CD4-positive, alpha-beta T cell treated with Interleukin-4 for 1 hour (primary cell): Measurements from ENCODE around the gene JMJD1C.
"Not testable (repeated sequence)": the region's sequence is repeated elsewhere in the genome, so short reads cannot be mapped to it uniquely, and the experiment has no call there.

Experiments used
- DNase-seq, 2 donors: peaks; one replicate each; pipeline ENCODE4 v3.0.0-alpha.2; 2020 to 2022

The JMJD1C gene

DNA sequence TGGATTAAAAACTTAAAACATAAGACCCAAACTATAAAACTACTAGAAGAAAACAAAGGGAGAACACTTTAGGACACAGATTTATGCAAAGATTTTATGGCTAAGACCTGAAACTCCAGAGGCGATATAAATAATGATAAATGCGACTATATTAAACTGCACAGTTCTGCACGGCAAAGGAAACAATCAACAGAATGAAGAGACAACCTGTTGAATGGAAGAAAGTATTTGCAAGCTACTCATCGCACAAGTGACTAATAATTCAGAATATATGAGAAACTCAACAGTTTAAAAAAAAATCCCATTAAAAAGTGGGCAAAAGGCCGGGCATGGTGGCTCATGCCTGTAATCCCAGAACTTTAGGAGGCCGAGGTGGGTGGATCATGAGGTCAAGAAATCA, 73.6 kb downstream of the JMJD1C start:
- DNase-seq: no peak

DNA sequence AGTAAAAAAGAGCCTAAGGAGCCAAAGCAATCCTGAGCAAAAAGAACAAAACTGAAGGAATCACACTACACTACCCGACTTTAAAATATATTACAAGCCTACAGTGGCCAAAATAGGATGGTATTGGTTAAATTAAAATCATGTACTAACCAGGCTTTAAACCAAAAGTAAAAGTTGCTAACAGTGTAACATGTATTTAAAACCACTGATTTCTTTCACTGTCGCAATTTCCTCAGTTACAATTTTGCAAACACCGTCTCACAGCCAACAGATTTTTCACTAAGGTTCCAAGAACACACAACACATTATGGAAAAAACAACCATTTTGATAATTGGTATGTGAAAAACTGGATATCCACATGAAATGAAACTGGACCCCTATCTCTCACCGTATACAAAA, 74.0 kb downstream of the JMJD1C start:
- peak in 1 of 2 donors; percentile 19 for DNase-seq

DNA sequence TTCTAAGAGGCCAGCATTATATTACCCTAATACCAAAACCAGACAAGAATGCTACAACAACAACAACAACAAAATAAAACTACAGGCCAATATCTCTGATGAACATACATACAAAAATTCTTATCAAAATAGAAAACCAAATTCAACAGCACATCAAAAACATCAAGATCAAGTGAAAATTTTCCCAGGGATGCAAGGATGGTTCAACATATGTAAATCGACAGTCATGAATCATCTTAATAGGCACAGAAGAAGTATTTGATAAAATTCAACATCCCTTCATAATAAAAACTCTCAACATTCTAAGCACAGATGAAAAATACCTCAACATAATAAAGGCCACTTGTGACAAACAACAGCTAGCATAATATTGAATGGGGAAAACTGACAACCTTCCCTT, 75.3 kb downstream of the JMJD1C start:
- DNase-seq: no peak

DNA sequence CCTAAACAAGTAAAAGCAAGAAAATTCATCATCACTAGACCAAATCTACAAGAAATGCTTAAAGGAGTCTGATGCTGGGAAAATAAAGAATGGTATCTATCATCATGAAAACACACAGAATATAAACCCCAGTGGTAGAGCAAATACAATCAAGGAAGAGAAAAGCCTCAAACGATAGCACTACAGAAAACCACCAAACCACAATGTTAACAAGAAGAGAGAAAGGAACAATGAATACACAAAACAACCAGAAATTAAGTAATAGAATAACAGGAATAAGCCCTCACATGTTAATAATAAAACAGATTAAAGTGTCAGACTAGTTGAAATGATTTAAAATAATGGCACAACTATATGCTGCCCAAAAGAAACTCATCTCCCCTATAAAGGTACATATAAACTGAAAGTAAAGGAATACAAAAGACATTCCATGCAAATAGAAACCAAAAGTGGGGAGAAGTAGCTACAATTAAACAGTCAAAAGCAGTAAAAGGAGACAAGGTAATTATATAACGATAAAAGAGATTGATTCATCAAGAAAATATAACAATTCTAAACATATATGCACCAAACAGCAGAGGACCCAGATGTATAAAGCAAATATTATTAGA, 77.3 kb downstream of the JMJD1C start:
- DNase-seq: peak in 1 of 2 donors; percentile 61

DNA sequence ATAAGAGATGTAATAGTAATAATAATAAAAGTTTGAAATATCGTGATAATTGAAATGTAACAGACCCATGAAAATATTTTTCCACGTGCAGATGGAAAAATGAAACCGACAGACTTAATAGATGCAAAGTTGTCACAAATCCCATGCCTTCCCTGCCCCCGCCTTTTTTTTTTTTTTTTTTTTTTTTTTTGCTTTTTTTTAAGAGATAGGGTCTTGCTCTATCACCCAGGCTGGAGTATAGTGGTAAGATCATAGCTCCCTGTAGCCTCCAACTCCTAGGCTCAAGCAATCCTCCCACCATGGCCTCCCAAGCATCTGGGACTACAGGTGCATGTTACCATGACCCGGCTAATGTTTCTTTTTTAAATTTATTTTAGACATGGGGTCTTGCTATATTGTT, 80.5 kb downstream of the JMJD1C start:
- no peak for DNase-seq

DNA sequence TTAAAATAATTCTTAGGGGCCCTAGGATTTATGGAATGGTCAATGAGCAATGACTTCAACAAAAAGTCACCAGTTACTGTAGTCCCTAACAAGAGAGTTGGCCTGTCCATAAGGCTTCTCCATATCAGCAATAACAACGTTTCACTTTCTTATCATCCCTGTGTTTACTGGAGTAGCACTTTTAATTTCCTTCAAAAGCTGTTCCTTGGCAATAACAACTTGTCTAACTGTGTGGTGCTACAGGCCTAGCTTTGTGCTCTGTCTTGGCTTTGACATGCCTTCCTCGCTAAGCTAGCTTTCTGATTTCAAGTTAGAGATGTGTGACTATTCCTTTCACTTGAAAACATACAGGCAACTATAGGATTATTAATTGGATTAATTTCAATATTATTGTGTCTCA, 81.1 kb downstream of the JMJD1C start:
- DNase-seq: no peak

DNA sequence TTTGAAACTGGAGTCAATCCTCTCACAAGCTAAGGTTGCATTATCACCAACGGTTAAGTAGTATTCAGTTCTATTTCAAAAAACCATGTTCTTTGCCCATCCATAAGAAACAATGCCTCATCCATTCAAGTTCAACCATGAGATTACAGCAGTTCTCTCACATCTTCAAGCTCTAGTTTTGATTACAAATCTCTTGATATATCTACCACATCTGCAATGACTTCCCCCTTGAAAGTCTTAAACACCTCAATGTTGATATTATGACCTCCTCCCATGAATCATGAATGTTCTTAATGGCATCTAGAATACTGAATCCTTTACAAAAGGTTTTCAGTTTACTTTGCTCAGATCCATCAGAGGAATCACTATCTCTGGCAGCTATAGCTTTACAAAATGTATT, 81.8 kb downstream of the JMJD1C start:
- no peak for DNase-seq

DNA sequence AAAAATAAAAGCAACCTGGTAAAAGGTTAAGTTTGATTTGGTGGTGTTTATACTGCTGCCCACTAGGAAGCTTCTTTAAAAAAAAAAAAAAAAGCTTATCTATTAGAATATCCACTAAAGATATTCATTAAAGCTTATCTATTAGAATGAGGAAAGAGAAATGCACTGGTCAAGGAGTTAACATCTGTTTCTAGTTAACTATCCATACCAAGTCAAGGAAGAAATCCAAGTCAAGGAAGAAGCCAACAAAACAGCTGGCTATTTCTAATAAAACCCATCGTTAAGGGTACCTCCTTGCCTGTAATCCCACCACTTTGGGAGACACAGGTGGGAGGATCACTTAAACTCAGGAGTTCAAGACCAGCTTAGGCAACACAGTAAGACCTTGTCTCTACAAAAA, 82.6 kb downstream of the JMJD1C start:
- DNase-seq: no peak

DNA sequence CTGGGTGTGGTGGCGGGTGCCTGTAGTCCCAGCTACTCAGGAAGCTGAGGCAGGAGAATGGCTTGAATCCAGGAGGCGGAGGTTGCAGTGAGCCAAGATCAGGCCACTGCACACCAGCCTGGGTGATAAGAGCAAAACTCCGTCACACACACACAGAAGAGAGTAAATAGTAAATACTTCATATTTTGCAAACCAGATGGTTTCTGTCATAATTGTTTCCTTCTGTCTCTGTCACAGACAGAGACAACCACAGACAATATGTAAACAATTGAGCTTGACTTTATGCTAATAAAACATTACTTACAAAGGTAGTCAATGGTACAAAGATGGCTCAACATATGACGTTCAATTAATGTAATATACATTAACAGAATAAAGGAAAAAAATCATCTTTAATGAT, 83.7 kb downstream of the JMJD1C start:
- no peak for DNase-seq

DNA sequence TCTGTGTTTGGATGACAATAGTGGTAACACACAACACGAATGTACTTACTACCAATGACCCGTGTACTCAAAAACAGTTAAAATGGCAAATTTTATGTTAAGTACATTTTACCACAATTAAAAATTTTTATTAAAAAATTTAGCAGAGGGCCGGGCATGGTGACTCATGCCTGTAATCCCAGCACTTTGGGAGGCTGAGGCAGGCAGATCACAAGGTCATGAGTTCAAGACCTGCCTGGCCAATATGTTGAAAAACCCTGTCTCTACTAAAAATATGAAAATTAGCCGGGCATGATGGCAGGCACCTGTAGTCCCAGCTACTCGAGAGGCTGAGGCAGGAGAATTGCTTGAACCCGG, 88.5 kb downstream of the JMJD1C start:
- DNase-seq: not testable (repeated sequence)

DNA sequence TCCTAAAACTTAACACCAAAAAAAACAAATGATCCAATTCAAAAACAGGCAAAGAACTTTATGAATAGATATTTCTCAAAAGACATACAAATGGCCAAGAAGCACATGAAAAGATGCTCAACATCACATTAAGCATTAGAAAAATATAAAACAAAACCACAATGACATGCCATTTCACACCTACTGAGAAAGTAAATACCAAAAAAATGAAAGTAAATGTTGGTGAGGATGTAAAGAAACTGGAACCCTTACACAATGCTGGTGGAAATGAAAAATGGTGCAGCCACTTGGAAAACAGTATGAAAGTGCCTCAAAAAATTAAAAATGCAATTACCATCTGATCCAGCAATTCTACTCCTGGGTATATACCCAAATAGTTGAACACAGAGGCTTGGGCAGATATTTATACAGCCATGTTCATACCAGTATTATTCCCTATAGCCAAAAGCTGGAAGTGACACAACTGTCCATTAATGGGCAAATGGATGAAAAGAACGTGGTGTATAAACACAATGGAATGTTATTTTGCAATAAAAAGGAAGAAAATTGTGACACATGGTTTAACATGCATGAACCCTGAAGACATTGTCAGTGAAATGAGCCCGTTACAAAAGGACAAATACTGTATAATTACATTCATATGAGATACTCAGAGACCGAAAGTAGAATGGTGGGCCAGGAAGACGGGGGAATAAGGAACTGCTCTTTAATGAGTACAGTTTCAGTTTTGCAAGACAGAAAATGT, 89.0 kb downstream of the JMJD1C start:
- DNase-seq: no peak

DNA sequence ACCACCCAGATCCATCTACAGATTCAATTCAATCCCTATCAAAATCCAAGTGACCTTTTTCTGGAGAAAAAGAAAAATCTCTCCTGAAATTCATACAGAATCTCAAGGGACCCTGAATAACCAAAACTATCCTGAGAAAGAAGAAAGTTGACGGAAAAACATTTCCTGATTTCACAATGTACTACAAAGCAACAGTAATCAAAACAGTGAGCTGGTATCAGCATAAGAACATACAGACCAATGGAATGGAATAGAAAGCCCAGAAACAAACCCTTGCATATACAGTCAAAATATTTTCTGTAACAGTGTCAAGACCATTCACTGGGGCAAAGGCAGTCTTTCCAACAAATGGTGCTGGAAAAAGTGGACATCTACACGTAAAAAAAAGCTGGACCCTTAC, 89.9 kb downstream of the JMJD1C start:
- no peak for DNase-seq

DNA sequence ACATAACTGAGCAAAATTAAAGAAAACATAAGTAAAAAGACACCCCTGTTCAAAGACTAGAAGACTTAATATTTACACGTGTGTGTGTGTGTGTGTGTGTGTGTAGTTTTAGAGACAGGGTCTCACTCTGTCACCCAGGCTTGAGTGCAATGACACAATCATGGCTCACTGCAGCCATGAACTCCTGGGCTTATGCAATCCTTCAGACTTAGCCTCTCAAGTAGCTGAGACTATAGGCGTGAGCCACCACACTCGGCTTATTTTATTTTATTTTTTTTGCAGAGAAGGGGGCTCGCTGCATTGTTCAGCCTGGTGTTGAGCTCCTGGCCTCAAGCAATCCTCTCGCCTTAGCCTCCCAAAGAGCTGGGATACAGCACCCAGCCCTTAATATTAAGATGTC, 90.3 kb downstream of the JMJD1C start:
- no peak for DNase-seq

DNA sequence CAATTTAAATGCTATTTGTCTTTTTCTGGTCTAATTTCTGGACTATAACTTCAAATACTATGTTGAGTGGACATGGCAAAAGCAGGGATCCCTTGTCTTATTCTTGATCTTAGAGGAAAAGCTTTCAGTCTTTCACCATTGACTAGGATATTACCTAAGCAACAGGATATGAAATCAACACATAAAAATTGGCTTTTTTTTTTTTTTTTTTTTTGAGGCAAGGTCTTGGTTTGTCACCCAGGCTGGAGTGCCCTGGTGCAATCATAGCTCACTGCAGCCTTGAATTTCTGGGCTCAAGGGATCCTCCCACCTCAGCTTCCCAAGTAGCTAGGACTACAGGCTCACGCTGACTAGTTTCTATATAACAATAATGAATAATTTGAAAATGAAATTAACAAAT, 90.8 kb downstream of the JMJD1C start:
- no peak for DNase-seq

DNA sequence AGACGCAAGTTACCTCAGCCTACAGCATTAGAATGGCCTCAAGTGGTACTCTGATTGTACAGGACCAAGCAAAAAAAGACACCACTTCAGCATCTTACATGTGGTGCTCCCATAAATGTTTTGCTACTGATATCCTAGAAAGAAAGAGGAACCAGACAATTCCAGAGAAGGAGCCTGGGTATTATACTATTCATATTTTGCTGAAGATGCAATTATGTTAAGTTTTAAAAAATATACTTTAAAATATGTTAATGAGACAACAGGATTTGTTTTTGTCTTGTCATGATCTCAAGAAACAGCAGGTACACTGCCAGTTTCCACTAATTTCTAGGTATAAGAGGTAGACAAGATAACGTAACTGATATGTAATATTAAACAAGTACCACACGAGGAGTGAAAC, 92.6 kb downstream of the JMJD1C start:
- DNase-seq: no peak

DNA sequence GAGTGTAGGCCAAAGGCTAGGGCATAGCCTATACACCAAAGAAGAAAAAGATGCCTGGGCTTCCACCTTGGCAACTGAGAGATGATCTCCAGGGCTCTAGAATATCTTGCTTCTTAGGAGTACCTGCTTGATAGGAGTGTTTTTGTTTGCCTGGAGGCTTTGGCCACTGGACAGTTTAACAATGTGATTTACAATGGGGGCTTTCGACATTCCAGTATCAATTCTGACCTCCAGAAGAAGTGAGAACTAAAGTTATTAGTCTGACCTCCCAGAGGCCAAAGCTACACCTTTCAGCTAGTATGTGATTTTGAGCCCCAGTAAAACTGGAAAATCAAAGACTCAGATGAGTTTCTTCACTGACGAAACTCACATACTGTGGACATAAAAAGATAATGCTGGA, 96.1 kb downstream of the JMJD1C start:
- no peak for DNase-seq

DNA sequence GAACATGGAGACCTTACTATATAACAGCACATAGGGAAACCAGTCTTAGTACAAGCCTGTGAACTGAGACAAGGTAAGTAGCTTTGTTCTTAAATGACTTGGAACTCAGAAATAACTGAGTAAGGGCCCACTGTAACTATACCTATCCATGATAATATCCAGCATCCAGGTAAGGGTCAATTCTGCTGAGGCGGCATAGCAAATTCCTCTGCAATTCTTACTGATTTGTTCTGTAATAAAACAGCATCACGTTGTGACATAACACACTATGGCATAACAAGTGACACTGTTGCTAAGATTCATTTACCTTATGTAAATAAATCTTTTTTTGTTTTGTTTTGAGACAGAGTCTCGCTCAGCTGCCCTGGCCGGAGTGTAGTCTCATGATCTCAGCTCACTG, 97.4 kb downstream of the JMJD1C start:
- no peak for DNase-seq

DNA sequence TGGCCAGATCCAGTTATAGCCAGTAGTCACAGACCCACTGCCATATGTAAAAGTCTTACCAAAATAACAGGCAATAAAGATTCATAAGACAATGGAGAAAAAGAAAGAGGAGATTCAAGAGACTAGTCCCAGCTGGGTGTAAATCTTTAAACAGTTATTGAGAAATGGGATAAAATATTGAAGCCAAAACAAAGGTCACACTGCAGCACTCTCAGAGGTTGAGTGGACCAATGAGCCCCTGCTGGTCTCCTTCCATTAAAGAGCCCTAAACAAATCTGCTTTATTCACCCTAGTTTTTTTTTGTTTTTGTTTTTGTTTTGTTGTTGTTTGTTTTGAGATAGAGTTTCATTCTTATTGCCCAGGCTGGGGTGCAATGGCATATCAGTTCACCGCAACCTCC, 98.8 kb downstream of the JMJD1C start:
- DNase-seq: no peak

DNA sequence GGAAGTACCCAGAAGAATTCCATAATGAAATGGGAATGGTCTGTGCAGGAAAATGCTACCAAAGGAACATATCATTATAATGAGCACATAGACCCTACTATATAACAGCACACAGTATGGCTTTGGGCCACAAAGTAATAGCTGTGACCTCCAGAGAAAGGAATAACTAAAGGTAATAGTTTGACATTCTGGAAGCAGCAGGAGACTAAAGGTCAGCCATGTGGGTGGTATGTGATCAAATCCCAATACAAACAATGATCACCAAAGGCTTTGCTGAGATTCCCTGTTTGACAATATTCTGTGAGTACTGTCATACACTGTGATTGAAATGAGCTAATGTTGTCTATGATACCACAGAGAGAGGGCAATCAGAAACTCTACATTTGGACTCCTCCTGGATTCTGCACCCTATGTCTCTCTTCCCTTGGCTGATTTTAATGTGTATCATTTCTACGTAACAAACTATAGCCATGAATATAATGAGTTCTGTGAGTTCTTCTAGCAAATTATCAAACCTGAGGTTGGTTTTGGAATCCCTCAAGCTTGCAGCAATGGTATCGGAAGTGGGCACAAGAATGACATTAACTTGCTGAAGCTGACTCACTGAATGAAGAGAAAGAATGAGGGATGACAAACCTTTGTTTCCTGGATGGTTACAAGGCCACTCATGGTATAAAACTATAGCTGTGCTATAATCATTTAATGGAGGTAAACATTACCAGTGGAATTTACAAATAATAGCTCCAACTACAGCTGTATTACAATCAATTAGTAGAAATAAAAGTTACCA, 99.6 kb downstream of the JMJD1C start:
- no peak for DNase-seq

DNA sequence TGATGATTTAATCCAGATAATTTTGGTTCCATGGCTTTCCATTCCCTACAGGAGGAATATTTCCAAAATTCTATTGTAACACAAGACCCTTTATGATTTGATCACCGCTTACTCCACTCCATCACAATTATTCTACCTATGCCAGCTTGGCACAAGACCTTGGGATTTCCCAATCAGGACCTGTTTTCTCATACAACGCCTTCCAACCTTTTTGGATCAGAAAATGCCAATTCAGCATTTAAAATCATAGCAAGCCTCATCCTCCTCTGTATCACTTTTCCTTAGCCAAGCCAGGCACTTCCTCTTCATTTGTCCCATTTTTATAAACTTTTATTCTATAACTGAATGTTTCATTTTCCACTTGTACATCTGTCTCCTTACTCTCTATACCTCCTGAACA, 100.9 kb downstream of the JMJD1C start:
- DNase-seq: no peak

DNA sequence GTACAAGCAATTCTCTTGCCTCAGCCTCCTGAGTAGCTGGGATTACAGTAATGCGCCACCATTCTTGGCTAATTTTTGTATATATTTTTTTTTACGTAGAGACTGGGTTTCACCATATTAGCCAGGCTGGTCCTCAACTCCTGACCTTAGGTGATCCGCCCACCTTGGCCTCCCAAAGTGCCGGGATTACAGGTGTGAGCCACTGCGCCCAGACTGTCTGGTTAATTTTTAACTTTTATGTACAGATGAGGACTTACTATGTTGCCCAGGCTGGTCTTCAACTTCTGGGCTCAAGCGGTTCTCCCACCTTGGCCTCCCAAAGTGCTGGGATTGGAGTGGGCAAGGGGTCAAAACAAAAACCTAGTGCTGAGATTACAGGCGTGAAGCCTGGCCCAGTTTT, 101.8 kb downstream of the JMJD1C start:
- DNase-seq: no peak

DNA sequence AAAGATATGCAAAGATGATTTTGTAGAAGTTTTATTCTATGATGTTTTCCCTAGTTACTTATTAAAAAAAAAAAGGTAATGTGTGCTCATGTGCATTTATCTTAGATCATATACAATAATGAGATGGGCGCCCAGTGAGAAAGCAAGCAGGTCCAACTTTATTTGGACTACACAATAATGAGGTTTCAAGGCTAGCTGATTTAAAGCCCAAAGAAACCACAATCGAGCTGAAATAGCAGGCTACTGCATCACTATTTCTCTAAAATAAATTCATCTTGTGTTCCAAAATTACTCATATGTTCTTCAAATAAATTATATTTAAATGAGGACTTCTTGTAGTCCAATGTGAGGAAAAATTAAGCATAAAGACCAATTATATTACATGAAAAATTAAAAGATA, 110.1 kb downstream of the JMJD1C start:
- no peak for DNase-seq

DNA sequence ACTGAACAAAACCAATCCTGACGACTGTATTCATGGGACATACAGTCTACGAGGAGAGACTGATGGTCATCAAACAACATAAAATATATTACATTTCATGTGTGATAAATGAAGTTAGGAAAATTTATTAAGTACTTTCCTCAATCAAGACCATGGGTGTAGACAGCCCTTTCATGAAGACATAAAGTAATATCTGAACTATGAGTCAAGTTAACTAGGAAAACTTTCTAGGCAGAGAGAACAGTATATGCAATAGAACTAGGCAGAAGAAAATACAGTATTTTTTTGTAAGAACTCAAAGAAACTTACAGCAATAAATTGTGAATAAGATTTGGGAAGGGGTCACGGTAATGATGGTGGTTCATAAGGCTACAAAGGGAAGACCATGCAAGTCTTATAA, 112.8 kb downstream of the JMJD1C start:
- no peak for DNase-seq

DNA sequence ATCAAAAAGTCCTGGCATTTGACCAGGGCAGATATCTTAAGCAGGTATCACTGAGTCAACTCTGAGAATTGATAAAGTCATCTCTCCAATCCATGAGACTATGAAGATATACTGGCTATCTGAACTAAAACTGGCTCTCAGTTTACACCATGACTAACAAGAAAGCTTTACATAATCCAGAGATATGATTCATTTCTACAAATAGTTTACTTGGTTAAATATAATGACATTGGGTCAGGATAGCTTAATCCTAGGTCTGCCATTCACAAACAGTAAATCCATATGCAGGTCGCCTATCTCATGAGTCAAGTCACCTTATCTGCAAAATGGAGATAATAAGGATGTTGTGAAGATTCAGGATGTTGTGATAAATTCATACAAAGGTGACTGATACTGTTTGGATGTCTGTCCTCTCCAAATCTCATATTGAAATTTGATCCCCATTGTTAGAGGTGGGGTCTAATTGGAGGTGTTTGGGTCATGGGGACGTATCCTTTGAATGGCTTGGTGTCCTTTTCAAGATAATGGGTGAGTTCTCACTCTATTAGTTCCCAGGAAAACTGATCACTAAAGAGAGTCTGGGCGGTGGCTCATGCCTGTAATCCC, 117.4 kb downstream of the JMJD1C start:
- DNase-seq: no peak
